Keratinocyte (primary cell): ENCODE measurements around the gene KRT7. TPM values are rescaled to one million over a fixed set of nuclear protein-coding genes. Genes with fewer than 3 reads are reported as not detected.

Experiments
- DNase-seq: peaks from one replicate; pipeline ENCODE4 v3.0.0-alpha.2; 2011; ENCODE audit warnings: low read depth, missing footprints, low spot score
- FAIRE-seq: peaks from 2 replicates; lab custom pipeline; 2011; peaks lifted over from hg19 to GRCh38; lab: Jason Lieb, UNC
- H2AFZ ChIP-seq: 2 replicates; pipeline ENCODE4 v1.6.0; 2012; ENCODE audit warnings: low read length, control low read depth, inconsistent platforms; ENCODE audit not compliant: control insufficient read depth
- H3K27ac ChIP-seq: 2 replicates; pipeline ENCODE4 v1.5.1; 2011; ENCODE audit warnings: low read length; ENCODE audit not compliant: control insufficient read depth, insufficient read depth
- H3K27me3 ChIP-seq: 3 replicates; pipeline ENCODE4 v1.6.0; 2011; ENCODE audit warnings: low read length; ENCODE audit not compliant: control insufficient read depth, insufficient read depth; ENCODE audit errors: extremely low read depth
- H3K36me3 ChIP-seq, 2 experiments: 2 replicates in 1 of 2; 3 replicates in 1 of 2; pipeline ENCODE4 v1.5.1; 2011; ENCODE audit warnings: low read length in 2 of 2, mild to moderate bottlenecking in 1 of 2; ENCODE audit not compliant: control insufficient read depth in 2 of 2, insufficient read depth in 2 of 2; ENCODE audit errors: extremely low read depth in 1 of 2
- H3K4me1 ChIP-seq: 3 replicates; pipeline ENCODE4 v1.5.1; 2011; ENCODE audit warnings: low read length; ENCODE audit not compliant: control insufficient read depth, insufficient read depth; ENCODE audit errors: extremely low read depth
- H3K4me2 ChIP-seq: 3 replicates; pipeline ENCODE4 v1.6.0; 2011; ENCODE audit warnings: low read depth, low read length; ENCODE audit not compliant: control insufficient read depth, insufficient read depth; ENCODE audit errors: extremely low read depth
- H3K4me3 ChIP-seq, 3 experiments: fragments of 200-600 bp in 1 of 3; sonication (generic) in 1 of 3; 2 replicates in 2 of 3; 3 replicates in 1 of 3; pipeline ENCODE4 v1.5.1; 2011 to 2016; ENCODE audit warnings: low read length in 3 of 3, mild to moderate bottlenecking in 3 of 3, control low read depth in 2 of 3, inconsistent platforms in 1 of 3, low read depth in 1 of 3, mixed read lengths in 1 of 3, mixed run types in 1 of 3, moderate library complexity in 1 of 3; ENCODE audit not compliant: control insufficient read depth in 2 of 3, insufficient read depth in 2 of 3; ENCODE audit errors: extremely low read depth in 1 of 3
- H3K79me2 ChIP-seq: 2 replicates; pipeline ENCODE4 v1.6.0; 2012; ENCODE audit warnings: low read length; ENCODE audit not compliant: control insufficient read depth, insufficient read depth
- H3K9ac ChIP-seq: 3 replicates; pipeline ENCODE4 v1.6.0; 2011; ENCODE audit warnings: low read length; ENCODE audit not compliant: control insufficient read depth, insufficient read depth; ENCODE audit errors: extremely low read depth
- H3K9me1 ChIP-seq: 3 replicates; pipeline ENCODE4 v1.6.0; 2011; ENCODE audit warnings: low read length; ENCODE audit not compliant: control insufficient read depth, insufficient read depth; ENCODE audit errors: extremely low read depth
- H3K9me3 ChIP-seq: 2 replicates; pipeline ENCODE4 v1.5.1; 2012; ENCODE audit warnings: low read depth, low read length; ENCODE audit not compliant: control insufficient read depth
- H4K20me1 ChIP-seq: 3 replicates; pipeline ENCODE4 v1.6.0; 2011; ENCODE audit warnings: low read length; ENCODE audit not compliant: control insufficient read depth, insufficient read depth; ENCODE audit errors: extremely low read depth
- CTCF ChIP-seq, 3 experiments: IDR thresholded peaks in 1 of 3; conservative IDR thresholded peaks in 1 of 3; optimal IDR thresholded peaks in 1 of 3; 2 replicates in 2 of 3; 3 replicates in 1 of 3; pipeline versions ENCODE3 to v1.5.1; 2011; ENCODE audit warnings: low read length in 3 of 3, mild to moderate bottlenecking in 3 of 3, moderate library complexity in 2 of 3, control low read depth in 1 of 3, inconsistent platforms in 1 of 3; ENCODE audit not compliant: insufficient read depth in 2 of 3; ENCODE audit errors: extremely low read depth in 1 of 3
- EZH2 ChIP-seq: IDR thresholded peaks from one replicate; pipeline ENCODE4 v1.6.1; 2012; ENCODE audit warnings: inconsistent platforms, mild to moderate bottlenecking, low read length, moderate library complexity
- dilution Hi-C: fragments of 300-500 bp; cut with MboI; formaldehyde crosslinking; loops from one replicate; pipeline ENCODE4 v1.7.0; 2020; ENCODE audit warnings: low sequenced_read_pairs; ENCODE audit not compliant: extremely low pct_ligation_motif_present
- polyA plus RNA-seq, 5 experiments: library from polyadenylated mRNA; depleted of rRNA in 3 of 5; stranded (reverse) in 3 of 5; stranded (forward) in 1 of 5; unstranded in 1 of 5; fragments of >200 nt; gene quantifications; 1 replicate in 1 of 5; 2 replicates in 3 of 5; 3 replicates in 1 of 5; pipeline versions ENCODE4 v1.2.1 to v1.2.3, GENCODE V29; 2011 to 2012; ENCODE audit warnings: missing spikeins in 2 of 5, low read depth in 1 of 5, low replicate concordance in 1 of 5

KRT7 gene
- polyA plus RNA-seq, 1 donor (not counting 4 experiments of a cell fraction or from before 2014, with no cell fraction given): 112 TPM

- H3K79me2 ChIP-seq: no peaks in the 10 kb centered on the region
- dilution Hi-C loops: no loop called here
- H3K27ac ChIP-seq: no peak overlapping the region
- H2AFZ ChIP-seq: no peak overlapping the region
- H4K20me1 ChIP-seq: no peaks in the 10 kb centered on the region
- TF ChIP-seq CTCF (optimal IDR thresholded peaks at IDR 0.05 in 1 of 3, IDR thresholded peaks at IDR 0.05 in 1 of 3, conservative IDR thresholded peaks at IDR 0.05 in 1 of 3; ENCODE audit: extremely low read depth in 1 of 3, insufficient read depth in 2 of 3, low read length in 3 of 3): no peak
- TF ChIP-seq EZH2: no peak
- no peak for FAIRE-seq
- no peak overlapping the region for H3K4me3 ChIP-seq
- H3K36me3 ChIP-seq: no peaks in the 10 kb centered on the region
- no peaks in the 10 kb centered on the region for H3K9me3 ChIP-seq
- H3K9me1 ChIP-seq: no peaks in the 10 kb centered on the region
- H3K4me1 ChIP-seq: peaks cover 48% of the 10 kb centered on the region
- H3K4me2 ChIP-seq: no peak overlapping the region
- H3K27me3 ChIP-seq: no peaks in the 10 kb centered on the region
- H3K9ac ChIP-seq: peak overlapping the region; percentile 57
- DNase-seq: no peak
Observed at GRCh38 chr12:52183971-52184370, 49.1 kb upstream of the KRT7 start.

GRCh38 chr12:52184813-52185212 lies 48.2 kb upstream of the KRT7 start:
- Histone ChIP-seq H3K9me1 (no peaks in the 10 kb centered on the region), H3K79me2 (no peaks in the 10 kb centered on the region), H4K20me1 (no peaks in the 10 kb centered on the region), H3K4me2 (peak overlapping the region; percentile 41), H3K4me3 (no peak overlapping the region), H3K9ac (no peak overlapping the region), H3K9me3 (no peaks in the 10 kb centered on the region), H2AFZ (no peak overlapping the region), H3K27ac (no peak overlapping the region), H3K4me1 (peaks cover 54% of the 10 kb centered on the region), H3K27me3 (no peaks in the 10 kb centered on the region), H3K36me3 (no peaks in the 10 kb centered on the region)
- FAIRE-seq: no peak
- dilution Hi-C loops: no loop called here
- TF ChIP-seq CTCF (optimal IDR thresholded peaks at IDR 0.05 in 1 of 3, IDR thresholded peaks at IDR 0.05 in 1 of 3, conservative IDR thresholded peaks at IDR 0.05 in 1 of 3; ENCODE audit: extremely low read depth in 1 of 3, insufficient read depth in 2 of 3, low read length in 3 of 3): no peak
- TF ChIP-seq EZH2: no peak
- no peak for DNase-seq
